Activated T-cell treated with anti-CD3 and anti-CD28 coated beads, Interleukin-2, amount 50 U/mL, for 72 hours (primary cell): ENCODE data around the gene ARHGEF16. TPM values are rescaled to one million over a fixed set of nuclear protein-coding genes. Genes with fewer than 3 reads are reported as not detected.

Experiments used
- ATAC-seq, 2 donors: fragments of 150-1000 bp; cut with Tn5 transposase; replicated peaks in 1 of 2; 2 replicates each; pipeline ENCODE4 v1.10.0; 2021; ENCODE audit warnings: moderate library complexity in 2 of 2, mild to moderate bottlenecking in 1 of 2
- DNase-seq, 2 donors: peaks; one replicate each; pipeline ENCODE4 v3.0.0; 2021 to 2022; ENCODE audit warnings: mixed read lengths in 1 of 2
- H3K27ac Mint-ChIP-seq: one replicate; pipeline ENCODE4 v1.8.0; 2022; ENCODE audit warnings: mild to moderate bottlenecking, moderate library complexity, mixed read lengths
- H3K27me3 Mint-ChIP-seq: one replicate; pipeline ENCODE4 v1.8.0; 2022; ENCODE audit warnings: low read depth, mixed read lengths
- H3K36me3 Mint-ChIP-seq, 2 donors: one replicate each; pipeline ENCODE4 v1.8.0; 2022; ENCODE audit warnings: mixed read lengths in 2 of 2, mild to moderate bottlenecking in 1 of 2; ENCODE audit not compliant: insufficient read depth in 2 of 2
- H3K4me1 Mint-ChIP-seq: one replicate; pipeline ENCODE4 v1.8.0; 2022; ENCODE audit warnings: low read depth, mixed read lengths
- H3K4me3 Mint-ChIP-seq, 2 donors: one replicate each; pipeline ENCODE4 v1.8.0; 2022; ENCODE audit warnings: mild to moderate bottlenecking in 2 of 2, mixed read lengths in 2 of 2, moderate library complexity in 2 of 2
- H3K9me3 Mint-ChIP-seq, 2 donors: one replicate each; pipeline ENCODE4 v1.8.0; 2022; ENCODE audit warnings: mixed read lengths in 2 of 2
- total RNA-seq, 2 donors: library from RNA; stranded (reverse); gene quantifications; one replicate each; pipeline ENCODE4 v1.2.3, GENCODE V29; 2022

Gene ARHGEF16
- total RNA-seq, 2 donors from 2014 or later = 0.14 TPM; not detected in 1

DNA sequence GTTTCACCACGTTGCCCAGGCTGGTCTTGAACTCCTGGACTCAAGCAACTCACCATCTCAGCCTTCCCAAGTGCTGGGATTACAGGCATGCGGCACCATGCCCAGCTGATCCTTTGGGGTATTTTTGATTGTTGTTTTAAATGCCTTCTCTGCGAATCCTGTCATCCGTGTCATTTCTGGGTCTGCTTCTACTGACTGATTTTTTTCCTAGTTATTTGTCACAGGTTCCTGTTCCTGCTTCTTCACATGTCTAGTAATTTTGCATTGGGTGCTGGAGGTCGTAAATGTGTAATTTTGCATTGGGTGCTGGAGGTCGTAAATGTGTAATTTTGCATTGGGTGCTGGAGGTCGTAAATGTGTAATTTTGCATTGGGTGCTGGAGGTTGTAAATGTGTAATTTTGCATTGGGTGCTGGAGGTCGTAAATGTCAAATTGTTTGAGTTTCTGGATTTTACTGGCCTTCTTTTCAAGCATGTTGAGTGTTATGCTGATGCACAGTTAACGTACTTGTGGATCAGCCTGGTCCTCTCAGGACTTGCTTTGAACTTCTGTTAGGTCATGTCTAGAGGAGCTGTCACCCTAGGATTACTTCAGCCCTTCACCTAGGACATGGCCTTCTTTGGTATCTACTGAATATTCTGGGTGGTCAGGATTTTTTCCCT is 4.1 kb upstream of the ARHGEF16 start:
- Mint-ChIP-seq H3K4me1 (no peaks in the 10 kb centered on the region), H3K27ac (no peak overlapping the region), H3K36me3 (peaks cover 1 to 2% of the 10 kb centered on the region in 2 donors), H3K27me3 (peaks cover 17% of the 10 kb centered on the region), H3K9me3 (peaks cover 0 to 2% of the 10 kb centered on the region in 2 donors), H3K4me3 (no peak overlapping the region)
- ATAC-seq = no peak
- no peak for DNase-seq

DNA sequence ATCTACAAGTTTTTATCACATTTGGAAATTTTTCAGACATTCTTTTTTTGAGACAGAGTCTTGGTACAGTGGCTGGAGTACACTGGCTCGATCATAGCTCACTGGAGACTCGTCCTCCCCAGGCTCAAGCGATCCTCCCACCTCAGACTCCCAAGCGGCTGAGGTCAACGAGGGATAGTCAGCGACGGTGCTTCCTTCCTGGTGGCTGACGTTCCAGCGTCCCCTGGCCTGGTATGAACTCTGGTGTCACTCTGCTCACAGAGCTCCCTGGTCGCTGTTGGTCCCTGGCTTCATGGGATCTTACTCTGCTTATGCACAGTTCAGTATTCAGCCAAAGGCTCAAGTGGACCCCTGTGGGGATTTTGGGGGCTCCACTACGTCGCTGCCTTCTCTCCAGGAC is 3.5 kb upstream of the ARHGEF16 start:
- DNase-seq (no peak), ATAC-seq (no peak)
- peaks cover 17% of the 10 kb centered on the region for H3K27me3 Mint-ChIP-seq
- no peaks in the 10 kb centered on the region for H3K4me1 Mint-ChIP-seq
- peaks cover 0 to 2% of the 10 kb centered on the region in 2 donors for H3K9me3 Mint-ChIP-seq
- no peak overlapping the region for H3K4me3 Mint-ChIP-seq
- no peak overlapping the region for H3K27ac Mint-ChIP-seq
- H3K36me3 Mint-ChIP-seq = peaks cover 1 to 2% of the 10 kb centered on the region in 2 donors

DNA sequence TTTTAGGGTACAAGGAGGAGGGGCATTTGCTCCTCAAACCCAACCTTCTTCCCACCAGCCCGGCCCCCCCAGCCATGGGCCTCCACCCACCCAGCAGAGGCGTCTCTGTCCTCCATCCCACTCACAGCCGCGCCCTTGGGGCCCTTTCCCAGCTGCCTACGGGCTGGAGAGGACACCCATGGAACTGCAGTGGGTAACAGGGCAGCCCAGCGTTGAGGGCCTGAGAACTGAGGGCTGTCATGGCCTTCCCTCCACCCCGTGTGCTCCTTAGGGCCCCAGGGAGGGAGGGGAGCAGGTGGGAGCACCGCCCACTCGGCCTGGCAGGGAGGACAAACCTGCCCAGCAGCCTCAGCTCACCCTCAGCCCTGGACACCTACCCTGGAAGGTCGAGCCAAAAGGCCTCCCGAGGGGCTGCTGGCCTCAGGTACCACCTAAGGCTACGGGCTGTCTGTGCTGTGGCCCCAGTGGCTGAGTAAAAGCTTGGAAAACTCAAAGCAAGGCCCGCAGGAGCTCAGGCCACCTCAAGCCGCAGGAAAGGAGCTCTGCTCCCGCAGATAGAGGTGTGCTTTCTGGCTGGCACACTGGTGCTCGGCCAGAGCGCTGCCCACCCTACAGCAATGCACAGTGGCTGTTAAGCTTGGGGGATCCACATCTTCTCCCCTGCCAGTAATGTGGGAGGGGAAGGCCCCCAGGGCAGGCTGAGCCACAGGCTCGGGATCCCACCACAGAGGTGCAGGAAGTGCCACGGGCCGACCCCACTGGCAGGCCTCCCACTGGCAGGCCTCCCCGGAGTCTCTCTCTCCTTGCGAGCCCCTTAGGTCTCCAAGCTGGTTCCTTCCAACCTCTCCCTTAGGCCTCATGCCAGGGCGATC is 2.2 kb upstream of the ARHGEF16 start:
- no peak for DNase-seq
- Mint-ChIP-seq H3K27ac (no peak overlapping the region), H3K4me3 (no peak overlapping the region), H3K36me3 (peaks cover 1 to 2% of the 10 kb centered on the region in 2 donors), H3K4me1 (no peaks in the 10 kb centered on the region), H3K27me3 (peaks cover 17% of the 10 kb centered on the region), H3K9me3 (peaks cover 0 to 2% of the 10 kb centered on the region in 2 donors)
- ATAC-seq = no peak

DNA sequence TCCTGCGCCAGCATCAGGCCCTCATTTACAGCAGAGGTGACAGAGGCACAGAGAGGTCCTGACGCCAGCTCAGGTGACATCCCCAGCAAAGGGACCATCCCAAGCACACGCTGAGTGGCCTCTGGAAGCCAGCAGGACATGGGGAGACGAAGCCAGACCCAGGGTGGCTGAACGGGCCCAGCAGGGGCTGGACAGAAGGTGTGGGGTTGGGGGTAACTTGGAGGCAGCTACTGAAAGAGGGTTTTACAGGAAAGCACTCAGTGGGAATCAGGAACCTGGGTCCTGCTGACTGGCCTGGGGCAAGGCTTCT is 1.6 kb upstream of the ARHGEF16 start:
- no peaks in the 10 kb centered on the region for H3K4me1 Mint-ChIP-seq
- H3K36me3 Mint-ChIP-seq = peaks cover 0 to 1% of the 10 kb centered on the region in 2 donors
- no peak for ATAC-seq
- peaks cover 0 to under 1% of the 10 kb centered on the region in 2 donors for H3K9me3 Mint-ChIP-seq
- no peak for DNase-seq
- H3K27ac Mint-ChIP-seq = no peak overlapping the region
- peaks cover 17% of the 10 kb centered on the region for H3K27me3 Mint-ChIP-seq
- no peak overlapping the region for H3K4me3 Mint-ChIP-seq

DNA sequence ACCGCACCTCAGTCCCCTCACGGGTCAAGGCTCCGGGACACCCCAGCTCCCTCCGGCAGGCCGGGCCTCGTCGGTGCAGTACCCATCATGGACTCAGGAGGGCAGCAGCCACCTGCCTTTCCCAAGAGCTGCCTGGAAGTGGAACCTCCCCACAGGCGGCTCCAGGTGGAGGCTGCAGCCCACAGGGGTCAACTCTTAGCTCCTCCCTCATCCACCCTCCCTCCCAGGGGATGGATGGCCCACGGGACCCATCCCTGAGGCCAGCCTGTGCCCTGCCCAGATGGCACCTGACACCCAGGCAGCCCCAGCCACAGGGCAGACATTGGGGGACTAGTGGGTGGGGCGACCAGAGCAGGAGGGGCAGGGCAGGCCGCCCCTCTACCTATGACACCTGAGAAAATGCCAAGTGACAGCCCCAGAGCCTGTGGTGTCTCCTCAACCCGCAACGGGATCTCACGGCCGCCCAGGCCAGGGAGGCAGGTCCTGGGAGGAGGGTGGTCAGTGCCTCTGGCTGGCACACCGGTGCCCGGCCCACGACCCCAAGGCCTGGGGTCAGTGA is 1.2 kb upstream of the ARHGEF16 start:
- no peaks in the 10 kb centered on the region for H3K4me1 Mint-ChIP-seq
- H3K4me3 Mint-ChIP-seq = peak overlapping the region; percentile 50 to 67
- H3K27me3 Mint-ChIP-seq = peaks cover 17% of the 10 kb centered on the region
- H3K36me3 Mint-ChIP-seq = no peaks in the 10 kb centered on the region
- no peak overlapping the region for H3K27ac Mint-ChIP-seq
- peak; percentile 80 to 81 for ATAC-seq
- DNase-seq = peak; percentile 76 to 83
- H3K9me3 Mint-ChIP-seq = no peaks in the 10 kb centered on the region

DNA sequence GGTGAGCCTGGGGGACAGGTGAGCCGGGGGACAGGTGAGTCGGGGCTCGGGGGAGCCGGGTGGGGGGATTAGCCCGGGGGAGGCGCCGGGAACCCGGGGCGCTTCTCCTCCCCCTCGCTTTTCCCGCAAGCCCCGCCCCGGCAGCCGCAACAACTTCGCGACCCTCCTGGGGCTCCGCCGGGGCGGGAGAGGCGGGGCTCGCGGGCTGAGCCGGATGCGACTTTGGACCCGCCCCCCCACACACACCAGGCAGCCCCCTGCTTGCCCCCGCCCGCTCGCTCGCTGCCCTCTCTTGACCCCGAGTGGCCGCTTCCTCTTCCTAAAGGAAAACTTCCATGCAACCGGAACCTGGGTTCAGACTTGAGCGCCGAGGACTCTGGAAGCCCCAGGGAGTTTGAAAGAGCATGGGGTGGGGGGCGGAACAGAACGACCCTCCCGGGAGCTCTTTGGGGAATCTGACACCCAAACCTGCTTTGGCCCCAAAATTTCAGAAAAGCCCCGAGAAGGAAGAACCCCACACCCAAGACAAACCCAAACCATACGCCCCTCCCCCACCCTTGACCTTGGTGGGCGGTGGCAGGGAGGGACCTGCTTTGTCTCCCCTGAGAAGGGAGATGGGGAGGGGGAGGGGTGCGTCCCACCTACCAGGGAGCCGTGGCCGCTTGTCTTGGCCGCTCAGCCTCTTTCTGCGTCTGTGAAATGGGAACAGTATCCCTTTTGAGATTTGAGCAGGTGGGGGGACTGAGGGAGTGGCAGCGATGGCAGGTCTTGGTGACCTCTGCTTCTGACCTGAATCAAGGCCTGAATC is 550 bp downstream of the ARHGEF16 start:
- H3K4me1 Mint-ChIP-seq = no peaks in the 10 kb centered on the region
- H3K9me3 Mint-ChIP-seq = no peaks in the 10 kb centered on the region
- ATAC-seq = no peak
- no peak overlapping the region for H3K27ac Mint-ChIP-seq
- no peaks in the 10 kb centered on the region for H3K36me3 Mint-ChIP-seq
- peaks cover 11% of the 10 kb centered on the region for H3K27me3 Mint-ChIP-seq
- no peak for DNase-seq
- H3K4me3 Mint-ChIP-seq = peak overlapping the region; percentile 55 to 74

DNA sequence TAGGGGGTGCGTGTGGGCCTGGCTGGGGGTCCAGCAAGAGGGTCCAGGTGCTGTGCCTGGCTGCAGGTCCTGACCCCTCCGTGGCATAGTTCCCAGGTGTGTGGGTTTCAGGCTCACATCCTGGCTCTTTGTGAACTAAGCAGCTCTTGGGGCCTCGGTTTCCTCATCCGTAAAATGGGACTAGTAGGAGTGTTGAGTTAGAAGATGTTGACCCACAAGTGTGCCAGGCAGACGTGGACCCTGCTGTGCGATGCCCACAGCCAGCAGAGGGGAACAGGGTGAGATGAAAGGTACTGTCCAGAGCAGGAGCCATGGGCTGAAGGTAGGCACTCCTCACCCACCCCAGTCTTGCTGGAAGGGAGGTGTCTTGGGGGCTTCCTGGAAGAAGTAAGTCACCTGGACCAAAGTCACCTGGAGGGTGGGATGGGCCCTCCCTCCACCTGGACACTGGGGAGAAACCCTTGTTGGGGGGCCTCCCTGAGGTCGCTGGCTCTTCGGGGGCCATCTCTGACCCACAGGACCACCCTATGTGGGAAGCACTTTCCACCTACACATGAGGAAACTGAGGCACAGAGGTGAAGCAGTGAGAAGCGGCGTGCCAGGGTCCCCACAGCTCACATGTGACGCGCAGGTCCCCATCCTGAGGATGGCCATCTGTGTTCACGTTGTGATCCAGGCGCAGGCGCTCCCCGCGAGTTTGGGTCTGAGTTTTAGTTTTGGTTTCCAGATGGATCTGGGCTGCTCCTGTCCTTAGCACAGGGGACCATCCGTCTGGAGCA is 1.4 kb downstream of the ARHGEF16 start:
- peak overlapping the region; percentile 36 to 74 for H3K4me3 Mint-ChIP-seq
- H3K36me3 Mint-ChIP-seq = no peaks in the 10 kb centered on the region
- H3K9me3 Mint-ChIP-seq = no peaks in the 10 kb centered on the region
- H3K27me3 Mint-ChIP-seq = peaks cover 6% of the 10 kb centered on the region
- H3K27ac Mint-ChIP-seq = no peak overlapping the region
- no peaks in the 10 kb centered on the region for H3K4me1 Mint-ChIP-seq
- no peak for DNase-seq
- no peak for ATAC-seq

DNA sequence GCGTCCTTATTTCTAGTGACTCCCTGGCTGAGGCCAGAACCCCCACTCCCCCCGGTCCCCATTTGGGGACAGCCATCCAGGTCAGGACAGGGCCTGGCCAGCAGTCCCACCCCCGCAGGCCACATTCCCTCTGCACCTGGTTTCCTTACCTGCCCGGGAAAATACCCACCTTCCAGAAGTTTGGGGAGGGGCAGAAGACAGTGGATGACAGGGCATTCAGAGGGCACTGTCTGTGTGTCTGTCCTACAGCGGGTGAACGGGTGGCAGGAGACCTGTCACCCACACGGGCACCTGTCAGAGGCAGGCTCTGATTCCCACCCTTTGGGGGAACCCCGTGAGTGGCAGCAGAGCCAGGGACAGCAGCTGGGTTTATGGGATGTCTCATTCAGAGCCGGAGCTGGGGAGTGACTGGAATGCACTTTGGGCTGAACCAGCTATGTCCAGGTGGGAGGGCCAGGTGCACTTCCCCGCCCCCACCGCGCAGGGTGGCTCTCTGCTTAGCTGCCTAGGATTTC is 2.0 kb downstream of the ARHGEF16 start:
- H3K27me3 Mint-ChIP-seq = peaks cover 2% of the 10 kb centered on the region

DNA sequence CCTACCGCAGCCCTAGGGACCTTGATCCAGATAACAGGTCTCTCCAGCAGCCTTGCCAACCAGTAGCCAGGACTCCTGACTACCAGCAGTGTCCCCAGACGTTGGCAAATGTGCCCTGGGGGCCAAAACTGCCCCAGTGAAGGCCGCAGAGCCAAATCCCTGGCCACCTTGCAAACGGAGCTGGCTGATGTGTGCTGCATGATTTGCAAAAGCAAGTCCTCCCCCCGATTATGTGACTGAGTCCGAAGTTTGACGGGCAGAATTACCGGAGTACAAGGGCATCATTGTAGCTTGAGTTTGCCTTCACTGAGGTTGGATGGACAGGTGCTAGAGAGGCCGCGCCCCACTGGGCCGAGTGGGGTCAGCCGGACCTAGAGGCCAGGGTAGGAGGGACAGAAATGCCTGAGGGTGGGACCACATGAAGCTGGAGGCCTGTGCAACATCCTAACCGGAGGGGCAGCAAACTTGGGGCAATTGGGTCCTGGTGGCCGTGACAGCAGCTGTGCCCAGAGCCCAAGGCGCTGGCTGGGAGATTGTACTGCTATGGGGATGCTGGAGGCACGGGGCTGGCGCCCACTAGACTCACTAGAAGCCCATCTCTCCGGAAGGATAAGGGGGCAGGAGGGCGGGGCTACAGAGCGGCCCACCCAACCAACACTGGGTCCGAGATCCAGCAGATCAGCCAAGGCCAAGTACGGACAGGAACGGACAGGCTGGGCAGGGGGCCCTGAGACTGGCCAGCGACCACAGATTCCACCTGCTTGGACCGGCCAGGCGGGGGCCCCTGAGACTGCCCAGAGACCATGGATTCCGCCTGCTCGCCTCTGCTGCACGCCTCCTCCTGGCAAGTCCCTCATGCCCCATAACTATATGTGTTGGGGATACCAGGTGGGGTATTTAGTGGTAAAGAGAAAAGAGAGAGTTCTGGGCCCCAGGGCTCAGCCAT is 2.8 kb downstream of the ARHGEF16 start:
- H3K27ac Mint-ChIP-seq = no peak overlapping the region
- H3K9me3 Mint-ChIP-seq = no peaks in the 10 kb centered on the region
- no peak overlapping the region for H3K4me3 Mint-ChIP-seq

More for the DNA sequence above, 2.0 kb downstream of the ARHGEF16 start:
- no peaks in the 10 kb centered on the region for H3K9me3 Mint-ChIP-seq
- no peak for DNase-seq
- H3K4me3 Mint-ChIP-seq = no peak overlapping the region
- no peaks in the 10 kb centered on the region for H3K4me1 Mint-ChIP-seq
- no peaks in the 10 kb centered on the region for H3K36me3 Mint-ChIP-seq
- H3K27ac Mint-ChIP-seq = no peak overlapping the region
- ATAC-seq = no peak

DNA sequence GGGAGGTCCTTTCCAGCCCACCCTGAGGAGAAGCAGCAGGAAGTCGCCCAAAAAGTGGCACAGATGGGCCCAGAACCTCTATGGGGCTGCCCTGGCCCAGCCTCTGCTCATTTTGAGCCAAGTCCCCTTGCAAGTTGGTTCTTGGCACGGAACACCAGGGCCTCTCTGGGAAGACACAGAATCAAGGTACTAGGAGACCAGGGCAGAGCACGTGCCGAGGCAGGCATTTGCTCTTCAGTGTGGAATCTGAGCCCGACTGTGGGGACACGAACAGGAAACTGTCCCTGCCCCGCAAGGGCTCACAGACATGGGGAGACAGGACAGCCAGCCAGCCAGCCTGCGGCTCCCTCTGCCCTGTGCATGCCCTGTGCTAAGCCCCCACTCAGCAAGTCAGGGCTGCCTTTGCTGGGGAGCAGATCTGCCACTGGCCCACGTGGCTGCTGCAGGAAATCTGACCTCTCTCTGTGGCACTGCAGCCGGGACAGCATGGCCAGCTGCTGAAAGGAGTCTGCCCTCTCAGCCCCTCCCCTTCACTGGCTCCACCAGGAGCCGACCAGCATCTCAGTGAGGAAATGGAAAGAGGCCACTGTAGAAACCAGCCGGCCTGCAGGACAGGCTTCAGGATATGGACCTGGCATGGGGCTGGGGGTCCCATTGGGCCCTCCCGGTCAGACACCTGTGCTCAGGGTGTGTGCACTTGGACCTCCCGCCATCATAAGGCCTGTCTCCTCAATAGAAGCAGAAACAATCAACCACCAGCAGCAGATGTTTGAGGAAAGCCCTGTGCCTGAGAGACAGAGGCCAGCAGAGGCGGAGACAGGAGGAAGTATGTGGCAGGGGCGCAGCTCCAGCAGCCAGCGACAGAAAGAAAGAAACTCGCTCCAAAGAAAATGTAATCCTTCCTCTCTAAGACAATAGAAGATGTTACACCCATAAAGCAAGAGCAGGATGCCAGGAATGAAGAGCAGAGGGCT is 3.7 kb downstream of the ARHGEF16 start:
- no peaks in the 10 kb centered on the region for H3K27me3 Mint-ChIP-seq
- H3K27ac Mint-ChIP-seq = no peak overlapping the region
- no peaks in the 10 kb centered on the region for H3K36me3 Mint-ChIP-seq
- H3K4me3 Mint-ChIP-seq = no peak overlapping the region
- ATAC-seq = no peak
- H3K9me3 Mint-ChIP-seq = no peaks in the 10 kb centered on the region
- H3K4me1 Mint-ChIP-seq = no peaks in the 10 kb centered on the region
- DNase-seq = no peak

More for the DNA sequence above, 2.8 kb downstream of the ARHGEF16 start:
- DNase-seq = no peak
- Mint-ChIP-seq H3K4me1 (no peaks in the 10 kb centered on the region), H3K27me3 (no peaks in the 10 kb centered on the region), H3K36me3 (no peaks in the 10 kb centered on the region)
- no peak for ATAC-seq
